WTC11 (cell line): Measurements from ENCODE around the gene HOXA5. TPM values are rescaled to one million over a fixed set of nuclear protein-coding genes. Genes with fewer than 3 reads are reported as not detected.

ENCODE experiments used
- ATAC-seq: fragments of 200-7000 bp; cut with Tn5 transposase; 2 replicates; pipeline ENCODE4 v1.10.0; 2021; ENCODE audit warnings: mild to moderate bottlenecking, moderate library complexity
- CTCF ChIA-PET: fragments of 300-600 bp; sonication (Branson Sonifier 250); formaldehyde crosslinking; loops from one replicate; lab custom pipeline; 2021; ENCODE audit warnings: antibody characterized with exemption; lab: Charles Lee
- POLR2A ChIA-PET: fragments of 350-600 bp; sonication (Branson Sonifier 250); formaldehyde crosslinking; loops from one replicate; lab custom pipeline; 2021; ENCODE audit warnings: antibody characterized with exemption; lab: Charles Lee
- DNase-seq: peaks from one replicate; pipeline ENCODE4 v3.0.0; 2021; ENCODE audit warnings: low spot score
- H3K27ac Mint-ChIP-seq: 2 replicates; pipeline ENCODE4 v1.8.0; 2021; ENCODE audit warnings: mixed read lengths
- H3K27me3 Mint-ChIP-seq: 2 replicates; pipeline ENCODE4 v1.8.0; 2021; ENCODE audit warnings: low read depth, mild to moderate bottlenecking, moderate library complexity, mixed read lengths
- H3K36me3 Mint-ChIP-seq: 2 replicates; pipeline ENCODE4 v1.8.0; 2021; ENCODE audit warnings: mixed read lengths
- H3K4me1 Mint-ChIP-seq: 2 replicates; pipeline ENCODE4 v1.8.0; 2022; ENCODE audit warnings: mixed read lengths
- H3K4me3 Mint-ChIP-seq: 2 replicates; pipeline ENCODE4 v1.8.0; 2021; ENCODE audit warnings: mild to moderate bottlenecking, moderate library complexity, mixed read lengths
- H3K9me3 Mint-ChIP-seq: 2 replicates; pipeline ENCODE4 v1.8.0; 2021; ENCODE audit warnings: mixed read lengths
- ATF1 ChIP-seq: sonication (generic); formaldehyde crosslinking; IDR thresholded peaks from 2 replicates; pipeline ENCODE4 v1.8.1; 2023; ENCODE audit warnings: mild to moderate bottlenecking, moderate library complexity, missing genetic modification reagents
- ATF2 ChIP-seq: sonication (generic); formaldehyde crosslinking; IDR thresholded peaks from 2 replicates; pipeline ENCODE4 v1.8.1; 2022; ENCODE audit warnings: low read depth, missing genetic modification reagents, borderline replicate concordance
- ATF3 ChIP-seq: sonication (generic); formaldehyde crosslinking; conservative IDR thresholded peaks from 2 replicates; pipeline ENCODE4 v1.8.1; 2022; ENCODE audit warnings: mild to moderate bottlenecking, missing genetic modification reagents
- ATF6 ChIP-seq: sonication (generic); formaldehyde crosslinking; IDR thresholded peaks from 2 replicates; pipeline ENCODE4 v1.8.1; 2023; ENCODE audit warnings: mild to moderate bottlenecking, missing genetic modification reagents
- CREB1 ChIP-seq: sonication (generic); formaldehyde crosslinking; IDR thresholded peaks from 2 replicates; pipeline ENCODE4 v1.8.0; 2023; ENCODE audit warnings: mild to moderate bottlenecking, missing genetic modification reagents
- EMX1 ChIP-seq: fragments of 250-450 bp; sonication (Bioruptor Pico); IDR thresholded peaks from 2 replicates; pipeline ENCODE4 v1.8.0; 2021; ENCODE audit warnings: mild to moderate bottlenecking
- ETV6 ChIP-seq: sonication (generic); formaldehyde crosslinking; IDR thresholded peaks from 2 replicates; pipeline ENCODE4 v1.8.1; 2022; ENCODE audit warnings: mild to moderate bottlenecking, missing genetic modification reagents
- HMGA2 ChIP-seq: fragments of 250-450 bp; sonication (Bioruptor Pico); IDR thresholded peaks from 2 replicates; pipeline ENCODE4 v1.4.0; 2021; ENCODE audit warnings: mild to moderate bottlenecking, moderate library complexity
- JAZF1 ChIP-seq: fragments of 250-450 bp; sonication (Bioruptor Pico); IDR thresholded peaks from 2 replicates; pipeline ENCODE4 v1.9.0; 2021; ENCODE audit warnings: moderate library complexity, mild to moderate bottlenecking, inconsistent platforms
- JUN ChIP-seq: sonication (generic); formaldehyde crosslinking; IDR thresholded peaks from 2 replicates; pipeline ENCODE4 v1.8.0; 2023; ENCODE audit warnings: mild to moderate bottlenecking, missing genetic modification reagents
- KAT7 ChIP-seq: sonication (generic); formaldehyde crosslinking; IDR thresholded peaks from 2 replicates; pipeline ENCODE4 v1.8.1; 2023; ENCODE audit warnings: missing genetic modification reagents, mild to moderate bottlenecking, borderline replicate concordance
- MXD4 ChIP-seq: fragments of 250-450 bp; sonication (Bioruptor Pico); IDR thresholded peaks from 2 replicates; pipeline ENCODE4 v1.8.0; 2021; ENCODE audit warnings: mild to moderate bottlenecking, moderate library complexity, borderline replicate concordance
- OVOL2 ChIP-seq: fragments of 250-450 bp; sonication (Bioruptor Pico); IDR thresholded peaks from 2 replicates; pipeline ENCODE4 v1.9.0; 2021; ENCODE audit warnings: mild to moderate bottlenecking, borderline replicate concordance
- SOX15 ChIP-seq: fragments of 250-450 bp; sonication (Bioruptor Pico); IDR thresholded peaks from 2 replicates; pipeline ENCODE4 v1.9.0; 2021; ENCODE audit warnings: mild to moderate bottlenecking
- ZNF121 ChIP-seq: sonication (generic); formaldehyde crosslinking; IDR thresholded peaks from 2 replicates; pipeline ENCODE4 v1.8.0; 2023; ENCODE audit warnings: missing genetic modification reagents
- ZNF263 ChIP-seq: sonication (generic); formaldehyde crosslinking; IDR thresholded peaks from 2 replicates; pipeline ENCODE4 v1.8.1; 2022; ENCODE audit warnings: low read depth, mild to moderate bottlenecking, moderate library complexity, missing genetic modification reagents
- ZNF281 ChIP-seq: sonication (generic); formaldehyde crosslinking; IDR thresholded peaks from 2 replicates; pipeline ENCODE4 v1.8.0; 2023; ENCODE audit warnings: mild to moderate bottlenecking, missing genetic modification reagents
- ZNF416 ChIP-seq: fragments of 250-450 bp; sonication (Bioruptor Pico); IDR thresholded peaks from 2 replicates; pipeline ENCODE4 v1.9.0; 2021; ENCODE audit warnings: mild to moderate bottlenecking, inconsistent platforms
- ZNF512 ChIP-seq: sonication (generic); formaldehyde crosslinking; IDR thresholded peaks from 2 replicates; pipeline ENCODE4 v1.8.1; 2022; ENCODE audit warnings: missing genetic modification reagents, borderline replicate concordance
- ZSCAN18 ChIP-seq: fragments of 250-450 bp; sonication (Bioruptor Pico); IDR thresholded peaks from 2 replicates; pipeline ENCODE4 v2.1.2; 2022; ENCODE audit warnings: mild to moderate bottlenecking, moderate library complexity
- total RNA-seq: library from RNA; stranded (reverse); gene quantifications from 3 replicates; pipeline ENCODE4 v1.2.3, GENCODE V29; 2021

HOXA5 gene
- total RNA-seq, 1 experiment from 2014 or later, result not detected

- TF ChIP-seq JUN (CRISPR knock-in tag) (no peak), ZNF416 (CRISPR knock-in tag) (no peak), ZNF512 (CRISPR knock-in tag) (no peak), HMGA2 (CRISPR knock-in tag) (no peak), JAZF1 (no peak), ATF6 (CRISPR knock-in tag) (no peak), EMX1 (CRISPR knock-in tag) (no peak), CREB1 (no peak), ZNF121 (no peak), ATF3 (CRISPR knock-in tag) (no peak)
These were observed 25.5 kb downstream of the HOXA5 start (continued) for GRCh38 chr7:27117887-27118491.

- no peaks in the 10 kb centered on the region for H3K36me3 Mint-ChIP-seq
- no peak overlapping the region for H3K4me3 Mint-ChIP-seq
- ChIA-PET CTCF (interaction anchor here (0.8 to 3.9 kb wide), 3 partner anchors 27 to 63 kb away, joined by 3 to 12 read pairs (median 3); no protein-coding TSS in a partner anchor), POLR2A (interaction anchor here (0.7 kb wide), 1 partner anchor 8 kb away, joined by 3 read pairs; no protein-coding TSS in a partner anchor)
- H3K27me3 Mint-ChIP-seq, result peaks cover 95% of the 10 kb centered on the region
- H3K9me3 Mint-ChIP-seq, result no peaks in the 10 kb centered on the region
- ATAC-seq (no peak), DNase-seq (no peak)
- peaks cover 14% of the 10 kb centered on the region for H3K4me1 Mint-ChIP-seq
- H3K27ac Mint-ChIP-seq, result no peak overlapping the region
- no peak for TF ChIP-seq ZNF121
- no peak for TF ChIP-seq JUN (CRISPR knock-in tag)
- TF ChIP-seq ZNF512 (CRISPR knock-in tag), result no peak
- TF ChIP-seq MXD4 (CRISPR knock-in tag), result no peak
- TF ChIP-seq ATF3 (CRISPR knock-in tag), result no peak
- TF ChIP-seq ATF1 (CRISPR knock-in tag), result no peak
- no peak for TF ChIP-seq ETV6 (CRISPR knock-in tag)
- TF ChIP-seq ZSCAN18, result no peak
- TF ChIP-seq ZNF281 (CRISPR knock-in tag), result no peak
- no peak for TF ChIP-seq ATF2 (CRISPR knock-in tag)
- TF ChIP-seq OVOL2 (CRISPR knock-in tag), result no peak
- no peak for TF ChIP-seq KAT7 (CRISPR knock-in tag)
- no peak for TF ChIP-seq ZNF263 (CRISPR knock-in tag)
- TF ChIP-seq EMX1 (CRISPR knock-in tag), result no peak
- no peak for TF ChIP-seq SOX15 (CRISPR knock-in tag)
These were observed 26.3 kb downstream of the HOXA5 start for GRCh38 chr7:27116962-27117886.
